Measurements from ENCODE around the gene SH3BGRL3. TPM values are rescaled to one million over a fixed set of nuclear protein-coding genes. Genes with fewer than 3 reads are reported as not detected.

The SH3BGRL3 gene
- total RNA-seq, 2 donors from 2014 or later, result 361 to 478 TPM

GRCh38 chr1:26287033-26287711 is 7.3 kb downstream of the SH3BGRL3 start:
- intact Hi-C loops (cut with DNase I), result no loop called here
- DNase-seq, result peak; percentile 53
- H3K4me1 ChIP-seq, result peaks cover 11% of the 10 kb centered on the region
- H3K36me3 ChIP-seq, result no peaks in the 10 kb centered on the region
- H3K27ac ChIP-seq, result peak overlapping the region; percentile 67
- no peaks in the 10 kb centered on the region for H3K27me3 ChIP-seq
- TF ChIP-seq CTCF (IDR thresholded peaks at IDR 0.05), result no peak
- H3K9ac ChIP-seq (ENCODE audit: low read depth in 2 of 2, low read length in 2 of 2), result no peak overlapping the region
- no peaks in the 10 kb centered on the region for H3K9me3 ChIP-seq
- H3K4me3 ChIP-seq, result no peak overlapping the region

- TF ChIP-seq CTCF (IDR thresholded peaks at IDR 0.05), result no peak
- H3K9me3 ChIP-seq, result no peaks in the 10 kb centered on the region
- H3K9ac ChIP-seq (ENCODE audit: low read depth in 2 of 2, low read length in 2 of 2), result no peak overlapping the region
- intact Hi-C loops (cut with DNase I), result no loop called here
- H3K4me3 ChIP-seq, result no peak overlapping the region
- H3K27me3 ChIP-seq, result no peaks in the 10 kb centered on the region
- H3K4me1 ChIP-seq, result peaks cover 11% of the 10 kb centered on the region
- peak overlapping the region; percentile 67 for H3K27ac ChIP-seq
- no peak for DNase-seq
- no peaks in the 10 kb centered on the region for H3K36me3 ChIP-seq
Measured at GRCh38 chr1:26287811-26288210, 7.9 kb downstream of the SH3BGRL3 start.

- intact Hi-C loops (cut with DNase I), result no loop called here
- no peak for TF ChIP-seq CTCF (IDR thresholded peaks at IDR 0.05)
- Histone ChIP-seq H3K27ac (peak overlapping the region; percentile 67), H3K27me3 (no peaks in the 10 kb centered on the region), H3K9ac (ENCODE audit: low read depth in 2 of 2, low read length in 2 of 2) (peak overlapping the region in 1 of 2 donors; percentile 46), H3K4me1 (peaks cover 11% of the 10 kb centered on the region), H3K9me3 (no peaks in the 10 kb centered on the region), H3K36me3 (no peaks in the 10 kb centered on the region), H3K4me3 (no peak overlapping the region)
- DNase-seq, result peak; percentile 51
Measured at GRCh38 chr1:26288311-26288941, 8.5 kb downstream of the SH3BGRL3 start.

- TF ChIP-seq CTCF (IDR thresholded peaks at IDR 0.05), result no peak
- Histone ChIP-seq H3K4me1 (peaks cover 11% of the 10 kb centered on the region), H3K9me3 (no peaks in the 10 kb centered on the region), H3K9ac (ENCODE audit: low read depth in 2 of 2, low read length in 2 of 2) (peak overlapping the region in 1 of 2 donors; percentile 41), H3K27me3 (no peaks in the 10 kb centered on the region), H3K36me3 (no peaks in the 10 kb centered on the region), H3K27ac (peak overlapping the region; percentile 67), H3K4me3 (no peak overlapping the region)
- DNase-seq, result no peak
- intact Hi-C loops (cut with DNase I), result no loop called here
Measured at GRCh38 chr1:26289158-26290059, 9.5 kb downstream of the SH3BGRL3 start.

- Histone ChIP-seq H3K27ac (peak overlapping the region; percentile 67), H3K9me3 (no peaks in the 10 kb centered on the region), H3K4me1 (peaks cover 11% of the 10 kb centered on the region), H3K4me3 (no peak overlapping the region), H3K36me3 (no peaks in the 10 kb centered on the region), H3K27me3 (no peaks in the 10 kb centered on the region), H3K9ac (ENCODE audit: low read depth in 2 of 2, low read length in 2 of 2) (peak overlapping the region; percentile 15 to 41)
- no peak for TF ChIP-seq CTCF (IDR thresholded peaks at IDR 0.05)
- no peak for DNase-seq
- intact Hi-C loops (cut with DNase I), result no loop called here
Measured at GRCh38 chr1:26290122-26290881, 10.4 kb downstream of the SH3BGRL3 start.
